Suprapubic skin (tissue), 3 donors: ENCODE data around the gene CALD1.

Experiments
- CTCF ChIP-seq, 2 donors: fragments of 200-600 bp in 1 of 2; fragments of 450-650 bp in 1 of 2; sonication (generic) in 1 of 2; IDR thresholded peaks; one replicate each; pipeline ENCODE4 v1.5.1; 2016 to 2019; ENCODE audit warnings: antibody characterized with exemption in 2 of 2, mild to moderate bottlenecking in 1 of 2, moderate library complexity in 1 of 2
- EP300 ChIP-seq: sonication (generic); formaldehyde crosslinking; IDR thresholded peaks from one replicate; pipeline ENCODE4 v1.6.1; 2017; ENCODE audit warnings: antibody characterized with exemption
- POLR2A ChIP-seq, 2 donors: fragments of 450-650 bp; IDR thresholded peaks; one replicate each; pipeline ENCODE4 v1.6.1; 2017; ENCODE audit warnings: antibody characterized with exemption in 2 of 2, mild to moderate bottlenecking in 2 of 2, moderate library complexity in 2 of 2

- TF ChIP-seq POLR2A (IDR thresholded peaks at IDR 0.05) (no peak), EP300 (no peak), CTCF (IDR thresholded peaks at IDR 0.05) (no peak)
These were observed 30.2 kb downstream of the CALD1 start for GRCh38 chr7:134809616-134810015.
